Osteocyte (in vitro differentiated cells): ENCODE data around the gene CLDN11. TPM values are rescaled to one million over a fixed set of nuclear protein-coding genes. Genes with fewer than 3 reads are reported as not detected.

ENCODE experiments used
- DNase-seq: peaks from one replicate; pipeline ENCODE4 v3.0.0; 2021; ENCODE audit warnings: mixed read lengths; ENCODE audit not compliant: unreplicated experiment; ENCODE audit errors: extremely low spot score
- H3K27ac Mint-ChIP-seq: one replicate; pipeline ENCODE4 v1.8.0; 2021; ENCODE audit warnings: mild to moderate bottlenecking, mixed read lengths; ENCODE audit not compliant: unreplicated experiment
- H3K27me3 Mint-ChIP-seq: one replicate; pipeline ENCODE4 v1.8.0; 2021; ENCODE audit warnings: mixed read lengths; ENCODE audit not compliant: unreplicated experiment
- H3K36me3 Mint-ChIP-seq: one replicate; pipeline ENCODE4 v1.8.0; 2021; ENCODE audit warnings: mixed read lengths; ENCODE audit not compliant: unreplicated experiment
- H3K4me1 Mint-ChIP-seq: one replicate; pipeline ENCODE4 v1.8.0; 2021; ENCODE audit warnings: mixed read lengths; ENCODE audit not compliant: unreplicated experiment
- H3K4me3 Mint-ChIP-seq: one replicate; pipeline ENCODE4 v1.8.0; 2021; ENCODE audit warnings: mild to moderate bottlenecking, moderate library complexity, mixed read lengths; ENCODE audit not compliant: unreplicated experiment
- H3K9me3 Mint-ChIP-seq: one replicate; pipeline ENCODE4 v1.8.0; 2021; ENCODE audit warnings: mixed read lengths; ENCODE audit not compliant: unreplicated experiment
- microRNA-seq: library from miRNA; unstranded; fragments of <30 nt; microRNA quantifications from one replicate; pipeline ENCODE4 v1.1.0, GENCODE V29; 2020; ENCODE audit not compliant: unreplicated experiment
- total RNA-seq: library from RNA; stranded (reverse); gene quantifications from 2 replicates; pipeline ENCODE4 v1.2.1, GENCODE V29; 2021
- TF ChIP-seq, protein P1 (sequence below): fragments of 200-600 bp; sonication (generic); IDR thresholded peaks from 2 replicates; pipeline ENCODE4 v1.5.0; 2021; ENCODE audit warnings: antibody characterized with exemption, mild to moderate bottlenecking, moderate library complexity

CLDN11 gene
- total RNA-seq, 1 donor from 2014 or later, result 13.8 TPM

DNA sequence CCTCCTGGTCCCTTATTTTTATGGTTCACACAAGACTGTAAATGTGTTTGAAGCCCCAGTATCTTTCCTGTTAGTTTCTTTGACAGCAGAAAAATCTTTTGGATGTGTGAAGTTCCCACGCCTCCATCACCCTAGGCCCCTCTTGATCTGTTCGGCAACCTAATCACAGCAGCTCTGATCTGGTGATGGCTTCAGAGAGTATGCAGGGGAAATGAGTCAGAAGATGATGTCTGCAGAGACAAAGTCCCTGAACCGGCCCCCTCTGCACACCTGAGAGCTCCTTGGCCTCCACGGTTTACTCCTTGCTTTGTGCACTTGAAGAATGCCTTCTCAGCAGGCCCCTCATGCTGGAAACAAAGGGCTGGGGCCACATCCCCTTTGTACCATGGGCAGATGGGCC lies 63.5 kb downstream of the CLDN11 start:
- Mint-ChIP-seq H3K4me3 (no peak overlapping the region), H3K9me3 (no peaks in the 10 kb centered on the region), H3K4me1 (peaks cover 25% of the 10 kb centered on the region), H3K36me3 (no peaks in the 10 kb centered on the region), H3K27me3 (peaks cover 5% of the 10 kb centered on the region), H3K27ac (no peak overlapping the region)
- no peak for DNase-seq
- TF ChIP-seq, protein P1, sequence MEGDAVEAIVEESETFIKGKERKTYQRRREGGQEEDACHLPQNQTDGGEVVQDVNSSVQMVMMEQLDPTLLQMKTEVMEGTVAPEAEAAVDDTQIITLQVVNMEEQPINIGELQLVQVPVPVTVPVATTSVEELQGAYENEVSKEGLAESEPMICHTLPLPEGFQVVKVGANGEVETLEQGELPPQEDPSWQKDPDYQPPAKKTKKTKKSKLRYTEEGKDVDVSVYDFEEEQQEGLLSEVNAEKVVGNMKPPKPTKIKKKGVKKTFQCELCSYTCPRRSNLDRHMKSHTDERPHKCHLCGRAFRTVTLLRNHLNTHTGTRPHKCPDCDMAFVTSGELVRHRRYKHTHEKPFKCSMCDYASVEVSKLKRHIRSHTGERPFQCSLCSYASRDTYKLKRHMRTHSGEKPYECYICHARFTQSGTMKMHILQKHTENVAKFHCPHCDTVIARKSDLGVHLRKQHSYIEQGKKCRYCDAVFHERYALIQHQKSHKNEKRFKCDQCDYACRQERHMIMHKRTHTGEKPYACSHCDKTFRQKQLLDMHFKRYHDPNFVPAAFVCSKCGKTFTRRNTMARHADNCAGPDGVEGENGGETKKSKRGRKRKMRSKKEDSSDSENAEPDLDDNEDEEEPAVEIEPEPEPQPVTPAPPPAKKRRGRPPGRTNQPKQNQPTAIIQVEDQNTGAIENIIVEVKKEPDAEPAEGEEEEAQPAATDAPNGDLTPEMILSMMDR, result no peak

DNA sequence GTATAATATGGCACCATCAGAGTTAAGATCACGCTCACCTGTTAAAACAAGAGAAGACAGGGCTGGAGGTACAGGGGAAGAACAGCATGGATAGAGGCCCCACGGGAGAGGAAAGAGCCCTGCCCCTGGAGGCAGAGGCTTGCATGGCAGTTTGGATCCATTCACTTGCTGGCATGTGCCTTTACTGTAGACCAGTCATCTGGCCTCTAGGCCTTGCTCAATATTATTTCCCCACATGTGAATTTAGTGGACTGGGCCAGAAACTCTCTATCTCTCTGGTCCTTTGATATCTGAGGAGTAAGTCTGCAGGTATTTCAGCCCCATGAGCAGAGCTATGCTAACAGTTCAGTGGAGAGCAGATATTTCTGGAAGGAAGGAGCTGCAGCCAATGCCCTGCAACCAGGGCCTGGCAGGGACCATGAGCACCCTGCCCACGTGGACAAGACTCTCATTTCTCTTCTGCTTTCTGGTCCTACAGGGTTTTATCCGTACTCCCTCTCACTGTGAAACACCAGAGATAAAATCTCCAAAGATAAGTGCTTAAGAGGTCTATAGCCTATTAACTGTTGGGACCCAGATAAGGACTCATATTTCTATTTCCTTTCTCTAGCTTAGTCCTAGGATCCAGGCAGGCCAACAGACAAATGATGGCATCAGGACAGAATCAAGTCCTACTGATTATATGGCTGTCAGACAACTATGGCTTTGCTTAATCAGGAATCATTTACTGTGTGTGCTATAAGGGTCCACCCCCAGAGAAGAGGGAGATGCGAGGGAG lies 65.0 kb downstream of the CLDN11 start:
- no peak for DNase-seq
- peaks cover 5% of the 10 kb centered on the region for H3K27me3 Mint-ChIP-seq
- TF ChIP-seq, protein P1, result no peak
- H3K4me1 Mint-ChIP-seq, result peaks cover 29% of the 10 kb centered on the region
- no peak overlapping the region for H3K4me3 Mint-ChIP-seq
- H3K27ac Mint-ChIP-seq, result no peak overlapping the region
- no peaks in the 10 kb centered on the region for H3K9me3 Mint-ChIP-seq
- no peaks in the 10 kb centered on the region for H3K36me3 Mint-ChIP-seq

Small RNA genes lying within 50 kb of the gene (microRNA-seq; reads per million reads assigned to microRNA genes)
- not detected for gene MIR6828

Other genes starting within 250 kb of the CLDN11 start
- 52.3 and 63.8 TPM in 2 replicates for gene PHC3, start 237.1 kb upstream of the CLDN11 start, total RNA-seq
- gene PRKCI, start 196.4 kb upstream of the CLDN11 start, total RNA-seq, result 43.8 and 48.0 TPM in 2 replicates
- gene SKIL, start 61.2 kb upstream of the CLDN11 start, total RNA-seq, result 74.4 and 83.0 TPM in 2 replicates
- gene SLC7A14, start 167.2 kb downstream of the CLDN11 start, total RNA-seq, result 1.8 and 2.1 TPM in 2 replicates